Skeletal muscle tissue (tissue), 4 donors: ENCODE data around the gene CCNI2. TPM values are rescaled to one million over a fixed set of nuclear protein-coding genes. Genes with fewer than 3 reads are reported as not detected.
"Not testable (repeated sequence)": the region's sequence is repeated elsewhere in the genome, so short reads cannot be mapped to it uniquely, and the experiment has no call there.

Experiments
- H3K27ac ChIP-seq: one replicate; pipeline ENCODE4 v1.7.0; 2013; ENCODE audit warnings: mild to moderate bottlenecking, low read depth, low read length, inconsistent platforms
- H3K27me3 ChIP-seq, 3 donors: one replicate each; pipeline ENCODE4 v1.7.0; 2013; ENCODE audit warnings: low read length in 3 of 3; ENCODE audit not compliant: control insufficient read depth in 3 of 3, insufficient read depth in 3 of 3
- H3K36me3 ChIP-seq, 3 donors: one replicate each; pipeline ENCODE4 v1.7.0; 2013; ENCODE audit warnings: low read length in 3 of 3; ENCODE audit not compliant: control insufficient read depth in 3 of 3, insufficient read depth in 3 of 3
- H3K4me1 ChIP-seq, 3 donors: one replicate each; pipeline ENCODE4 v1.7.0; 2013; ENCODE audit warnings: low read length in 3 of 3, mild to moderate bottlenecking in 3 of 3; ENCODE audit not compliant: control insufficient read depth in 3 of 3, insufficient read depth in 3 of 3
- H3K4me3 ChIP-seq, 3 donors: one replicate each; pipeline ENCODE4 v1.7.0; 2013; ENCODE audit warnings: low read length in 3 of 3
- H3K9ac ChIP-seq, 3 donors: one replicate each; pipeline ENCODE4 v1.7.0; 2013; ENCODE audit warnings: low read length in 3 of 3, mild to moderate bottlenecking in 3 of 3, moderate library complexity in 2 of 3, low read depth in 1 of 3
- H3K9me3 ChIP-seq, 3 donors: one replicate each; pipeline ENCODE4 v1.7.0; 2013; ENCODE audit warnings: low read length in 3 of 3; ENCODE audit not compliant: control insufficient read depth in 3 of 3
- total RNA-seq: library from RNA; depleted of rRNA; stranded (reverse); fragments of >200 nt; gene quantifications from one replicate; pipeline ENCODE4 v1.2.3, GENCODE V29; 2014
- donor health status: Osteomylitis.

CCNI2 gene
- total RNA-seq, 1 donor from 2014 or later, result not detected

- H3K27me3 ChIP-seq, result peaks cover 0 to 3% (median 0%) of the 10 kb centered on the region in 3 donors
- H3K27ac ChIP-seq, result no peak overlapping the region
- no peak overlapping the region for H3K9ac ChIP-seq
- H3K9me3 ChIP-seq, result no peaks in the 10 kb centered on the region
- no peak overlapping the region for H3K4me3 ChIP-seq
- no peaks in the 10 kb centered on the region for H3K4me1 ChIP-seq
- no peaks in the 10 kb centered on the region for H3K36me3 ChIP-seq
Measured at GRCh38 chr5:132790201-132790865, 43.1 kb downstream of the CCNI2 start.

DNA sequence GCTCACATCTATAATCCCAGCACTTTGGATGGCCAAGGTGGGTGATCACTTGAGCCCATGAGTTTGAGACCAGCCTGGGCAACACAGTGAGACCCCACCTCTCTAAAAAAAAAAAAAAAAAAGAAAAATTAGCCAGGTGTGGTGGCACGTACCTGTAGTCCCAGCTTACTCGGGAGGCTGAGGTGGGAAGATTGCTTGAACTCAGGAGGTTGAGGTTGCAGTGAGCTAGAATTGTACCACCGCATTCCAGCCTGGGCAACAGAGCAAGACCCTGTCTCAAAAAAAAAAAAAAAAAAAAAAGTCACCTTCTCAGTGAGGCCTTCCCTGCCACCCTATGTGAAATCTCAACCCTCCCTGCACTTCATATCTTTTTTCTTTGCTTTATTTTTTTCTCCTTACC, 43.8 kb downstream of the CCNI2 start:
- H3K27me3 ChIP-seq, result peaks cover 0 to 2% (median 0%) of the 10 kb centered on the region in 3 donors
- H3K4me1 ChIP-seq, result no peaks in the 10 kb centered on the region
- H3K36me3 ChIP-seq, result no peaks in the 10 kb centered on the region
- no peak overlapping the region for H3K4me3 ChIP-seq
- no peak overlapping the region for H3K9ac ChIP-seq
- H3K9me3 ChIP-seq, result no peaks in the 10 kb centered on the region
- no peak overlapping the region for H3K27ac ChIP-seq

DNA sequence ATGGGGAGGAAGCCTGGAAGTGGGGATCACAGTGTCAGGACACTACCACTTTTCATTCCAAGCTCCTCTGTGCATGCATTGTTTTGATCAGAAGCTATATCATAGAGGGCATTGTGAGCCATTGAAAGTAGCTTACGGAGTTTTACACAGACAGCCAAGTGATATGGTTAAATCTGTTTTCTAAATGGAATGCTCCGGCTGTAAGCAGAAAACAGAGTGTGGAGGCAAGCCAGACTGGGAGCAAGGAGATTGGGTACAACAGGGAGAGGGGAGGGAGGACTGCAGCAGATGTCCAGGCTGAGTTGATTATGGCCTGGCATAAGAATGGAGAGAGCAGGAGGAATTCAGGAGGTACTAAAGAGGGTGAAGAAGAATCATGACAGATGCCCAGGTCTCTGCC, 50.4 kb downstream of the CCNI2 start:
- no peaks in the 10 kb centered on the region for H3K9me3 ChIP-seq
- H3K9ac ChIP-seq, result no peak overlapping the region
- no peak overlapping the region for H3K4me3 ChIP-seq
- H3K4me1 ChIP-seq, result no peaks in the 10 kb centered on the region
- H3K36me3 ChIP-seq, result no peaks in the 10 kb centered on the region
- peaks cover 0 to 4% (median 4%) of the 10 kb centered on the region in 3 donors for H3K27me3 ChIP-seq
- H3K27ac ChIP-seq, result no peak overlapping the region

DNA sequence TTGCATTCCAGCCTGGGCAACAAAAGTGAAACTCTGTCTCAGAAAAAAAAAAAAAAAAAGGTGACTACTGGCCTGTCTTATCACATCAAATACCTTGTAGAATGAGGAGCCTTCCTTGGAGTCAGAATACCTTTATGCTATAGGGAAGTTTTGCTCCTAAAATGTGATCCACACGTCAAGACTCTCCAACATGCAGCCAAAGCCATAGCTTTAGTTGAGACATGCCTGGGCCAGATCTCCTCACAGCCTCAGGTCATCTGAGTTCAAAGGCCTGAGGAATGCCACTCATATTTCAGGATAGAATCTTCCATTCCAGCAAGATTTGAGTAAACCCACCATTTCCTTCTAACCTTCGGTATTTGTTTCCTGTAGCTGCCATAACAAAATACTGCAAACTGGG, 52.2 kb downstream of the CCNI2 start:
- Histone ChIP-seq H3K4me3 (no peak overlapping the region), H3K27me3 (peaks cover 0 to 4% (median 4%) of the 10 kb centered on the region in 3 donors), H3K36me3 (no peaks in the 10 kb centered on the region), H3K9me3 (no peaks in the 10 kb centered on the region), H3K9ac (no peak overlapping the region), H3K27ac (no peak overlapping the region), H3K4me1 (no peaks in the 10 kb centered on the region)

DNA sequence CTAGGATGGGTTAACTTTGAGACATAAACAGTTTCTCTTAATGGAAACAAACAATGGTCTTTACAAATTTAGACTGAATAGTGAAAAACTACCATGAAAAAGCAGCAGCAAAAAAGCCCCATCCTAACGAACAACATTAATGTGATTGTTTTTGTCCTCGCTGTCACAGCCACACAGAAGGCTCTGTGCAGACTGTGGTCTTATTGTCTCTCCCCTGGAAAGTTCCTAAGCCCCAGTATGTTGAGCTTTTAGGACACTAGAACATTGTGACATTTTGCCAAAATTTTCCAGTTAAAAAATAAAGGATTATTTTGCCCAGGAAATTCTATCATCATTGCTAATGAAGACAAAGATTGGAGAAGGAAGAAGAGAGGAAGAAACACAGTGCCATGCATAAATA, 53.3 kb downstream of the CCNI2 start:
- no peak overlapping the region for H3K9ac ChIP-seq
- H3K9me3 ChIP-seq, result no peaks in the 10 kb centered on the region
- H3K27ac ChIP-seq, result no peak overlapping the region
- peaks cover 0 to 4% (median 4%) of the 10 kb centered on the region in 3 donors for H3K27me3 ChIP-seq
- no peaks in the 10 kb centered on the region for H3K36me3 ChIP-seq
- H3K4me3 ChIP-seq, result no peak overlapping the region
- no peaks in the 10 kb centered on the region for H3K4me1 ChIP-seq

DNA sequence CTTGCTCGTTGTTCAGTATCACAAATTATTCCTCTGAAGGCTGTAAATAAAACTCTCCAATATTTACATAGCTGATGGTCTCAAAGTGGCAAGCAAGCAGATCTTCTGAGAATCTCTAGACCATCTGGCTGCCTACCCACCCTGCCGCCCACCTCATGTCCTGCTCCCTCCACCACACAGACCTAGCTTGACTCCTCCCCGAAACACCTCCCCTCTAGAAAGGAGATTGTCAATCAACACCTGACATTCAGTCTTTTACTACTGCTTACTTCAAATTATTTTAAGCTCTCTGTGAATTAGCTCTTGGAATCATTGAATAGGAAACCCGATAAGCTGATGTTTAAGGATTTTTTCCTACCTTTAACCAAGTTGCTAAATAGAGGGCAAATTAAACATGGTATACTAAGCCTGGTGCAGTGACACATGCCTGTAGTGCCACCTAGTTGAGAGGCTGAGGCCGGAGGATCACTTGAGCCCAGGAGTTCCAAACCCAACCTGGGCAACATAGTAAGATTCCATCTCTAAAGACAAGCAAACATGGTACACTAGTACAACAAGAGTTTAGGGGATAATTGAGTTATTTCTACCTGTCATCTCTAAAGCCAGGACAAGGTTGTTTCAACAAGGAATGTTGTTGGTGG, 54.9 kb downstream of the CCNI2 start:
- Histone ChIP-seq H3K4me1 (no peaks in the 10 kb centered on the region), H3K27me3 (peaks cover 1 to 4% (median 4%) of the 10 kb centered on the region in 3 donors), H3K9me3 (no peaks in the 10 kb centered on the region), H3K9ac (no peak overlapping the region), H3K36me3 (no peaks in the 10 kb centered on the region), H3K4me3 (no peak overlapping the region), H3K27ac (no peak overlapping the region)

- not testable (repeated sequence) for H3K4me1 ChIP-seq, H3K4me3 ChIP-seq, H3K36me3 ChIP-seq, H3K27ac ChIP-seq, H3K9ac ChIP-seq, H3K27me3 ChIP-seq, H3K9me3 ChIP-seq
Measured at GRCh38 chr5:132802685-132803066, 55.5 kb downstream of the CCNI2 start.

Other genes with a start within 250 kb of the CCNI2 start
- gene IL5, start 203.9 kb upstream of the CCNI2 start, total RNA-seq, result not detected
- gene RAD50, start 190.4 kb upstream of the CCNI2 start, total RNA-seq, result 5.7 TPM
- gene IL13, start 89.3 kb upstream of the CCNI2 start, total RNA-seq, result not detected
- not detected for gene IL4, start 73.4 kb upstream of the CCNI2 start, total RNA-seq
- 6.3 TPM for gene KIF3A, start 9.9 kb upstream of the CCNI2 start, total RNA-seq
- gene SEPTIN8, start 29.8 kb downstream of the CCNI2 start, total RNA-seq, result 28.7 TPM
- under 0.01 TPM for gene SOWAHA, start 65.9 kb downstream of the CCNI2 start, total RNA-seq
- 1.6 TPM for gene SHROOM1, start 83.2 kb downstream of the CCNI2 start, total RNA-seq
- gene GDF9, start 119.0 kb downstream of the CCNI2 start, total RNA-seq, result 0.52 TPM
- 135 TPM for gene UQCRQ, start 119.2 kb downstream of the CCNI2 start, total RNA-seq
- gene LEAP2, start 126.2 kb downstream of the CCNI2 start, total RNA-seq, result 2.1 TPM
- gene AFF4, start 216.2 kb downstream of the CCNI2 start, total RNA-seq, result 35.5 TPM